HEK293 (cell line): Measurements from ENCODE around the gene SNRPD2.

Experiments
- CTCF ChIA-PET: fragments of 350-600 bp; formaldehyde crosslinking; extraction: SDS; loops from one replicate; lab custom pipeline; 2021; ENCODE audit warnings: antibody characterized with exemption; lab: Yijun Ruan, JAX
- POLR2A ChIA-PET: fragments of 300-600 bp; formaldehyde crosslinking; extraction: SDS; loops from one replicate; lab custom pipeline; 2020; ENCODE audit warnings: antibody characterized with exemption, inconsistent platforms; lab: Yijun Ruan, JAX
- H3K27ac ChIP-seq: fragments of 200-500 bp; sonication (Bioruptor generic); 2 replicates; pipeline ENCODE4 v1.5.1; 2014; ENCODE audit warnings: low read depth, low read length, control low read depth, inconsistent platforms; ENCODE audit errors: extremely low read depth
- H3K36me3 ChIP-seq, 2 experiments: fragments of 200-500 bp in 1 of 2; sonication (Bioruptor generic) in 1 of 2; 1 replicate in 1 of 2; 2 replicates in 1 of 2; pipeline ENCODE4 v1.5.1; 2014 to 2017; ENCODE audit warnings: inconsistent platforms in 2 of 2, low read length in 2 of 2; ENCODE audit not compliant: control insufficient read depth in 2 of 2, insufficient read depth in 1 of 2
- H3K4me1 ChIP-seq: fragments of 200-500 bp; sonication (Bioruptor generic); 2 replicates; pipeline ENCODE4 v1.5.1; 2014; ENCODE audit warnings: mild to moderate bottlenecking, low read length, inconsistent platforms; ENCODE audit not compliant: control insufficient read depth, insufficient read depth
- H3K4me3 ChIP-seq: 2 replicates; pipeline ENCODE4 v1.5.1; 2011; ENCODE audit warnings: low read depth, mild to moderate bottlenecking, control low read depth, low read length, moderate library complexity
- H3K9me3 ChIP-seq: fragments of 200-500 bp; sonication (Bioruptor generic); 2 replicates; pipeline ENCODE4 v1.5.1; 2014; ENCODE audit warnings: low read depth, low read length, inconsistent platforms; ENCODE audit not compliant: control insufficient read depth, insufficient read depth
- BCL6B ChIP-seq: fragments of 450-650 bp; formaldehyde crosslinking; IDR thresholded peaks from 2 replicates; pipeline ENCODE4 v1.5.1; 2017; ENCODE audit warnings: missing biosample characterization, missing genetic modification characterization
- GLIS1 ChIP-seq: fragments of 450-650 bp; formaldehyde crosslinking; IDR thresholded peaks from 2 replicates; pipeline ENCODE4 v1.5.1; 2016; ENCODE audit warnings: missing biosample characterization, missing genetic modification characterization
- HOXA7 ChIP-seq: sonication (generic); formaldehyde crosslinking; IDR thresholded peaks from 2 replicates; pipeline ENCODE4 v1.8.1; 2022; ENCODE audit warnings: missing genetic modification reagents, borderline replicate concordance
- HOXD13 ChIP-seq: sonication (generic); formaldehyde crosslinking; IDR thresholded peaks from 2 replicates; pipeline ENCODE4 v1.8.0; 2022; ENCODE audit warnings: missing genetic modification reagents, borderline replicate concordance
- KLF17 ChIP-seq: fragments of 450-650 bp; formaldehyde crosslinking; IDR thresholded peaks from 2 replicates; pipeline ENCODE4 v1.5.1; 2016; ENCODE audit warnings: missing biosample characterization, missing genetic modification characterization
- MYNN ChIP-seq: fragments of 450-650 bp; formaldehyde crosslinking; IDR thresholded peaks from 2 replicates; pipeline ENCODE4 v1.5.1; 2016; ENCODE audit warnings: missing biosample characterization, missing genetic modification characterization, borderline replicate concordance
- SCRT1 ChIP-seq: fragments of 450-650 bp; formaldehyde crosslinking; IDR thresholded peaks from 2 replicates; pipeline ENCODE4 v1.5.1; 2016; ENCODE audit warnings: missing biosample characterization, missing genetic modification characterization, borderline replicate concordance
- SETDB1 ChIP-seq: IDR thresholded peaks from one replicate; pipeline ENCODE4 v1.6.1; 2017; ENCODE audit warnings: mild to moderate bottlenecking, low read length, moderate library complexity, mixed read lengths; ENCODE audit not compliant: insufficient read length
- WT1 ChIP-seq: fragments of 450-650 bp; formaldehyde crosslinking; IDR thresholded peaks from 2 replicates; pipeline ENCODE4 v1.5.1; 2016; ENCODE audit warnings: missing biosample characterization, missing genetic modification characterization
- ZBTB20 ChIP-seq: fragments of 450-650 bp; formaldehyde crosslinking; IDR thresholded peaks from 2 replicates; pipeline ENCODE4 v1.5.1; 2016; ENCODE audit warnings: missing biosample characterization, missing genetic modification characterization
- ZBTB26 ChIP-seq: fragments of 450-650 bp; formaldehyde crosslinking; optimal IDR thresholded peaks from 2 replicates; pipeline ENCODE3; 2016; ENCODE audit warnings: missing biosample characterization, mild to moderate bottlenecking, missing genetic modification characterization
- ZEB2 ChIP-seq: fragments of 450-650 bp; formaldehyde crosslinking; IDR thresholded peaks from 2 replicates; pipeline ENCODE4 v1.5.1; 2016; ENCODE audit warnings: missing biosample characterization, missing genetic modification characterization
- ZNF132 ChIP-seq: fragments of 450-650 bp; formaldehyde crosslinking; IDR thresholded peaks from 2 replicates; pipeline ENCODE4 v1.5.1; 2017; ENCODE audit warnings: missing biosample characterization, missing genetic modification characterization, borderline replicate concordance
- ZNF16 ChIP-seq: fragments of 450-650 bp; formaldehyde crosslinking; IDR thresholded peaks from 2 replicates; pipeline ENCODE4 v1.5.1; 2016; ENCODE audit warnings: low read depth, missing biosample characterization, missing genetic modification characterization
- ZNF311 ChIP-seq: fragments of 450-650 bp; formaldehyde crosslinking; IDR thresholded peaks from 2 replicates; pipeline ENCODE4 v1.5.1; 2017; ENCODE audit warnings: missing biosample characterization, missing genetic modification characterization, borderline replicate concordance
- ZNF426 ChIP-seq: fragments of 450-650 bp; formaldehyde crosslinking; IDR thresholded peaks from 2 replicates; pipeline ENCODE4 v1.5.1; 2017; ENCODE audit warnings: missing biosample characterization, missing genetic modification characterization, mild to moderate bottlenecking, inconsistent platforms, moderate library complexity
- ZNF488 ChIP-seq: fragments of 450-650 bp; formaldehyde crosslinking; IDR thresholded peaks from 2 replicates; pipeline ENCODE4 v1.5.1; 2016; ENCODE audit warnings: missing biosample characterization, missing genetic modification characterization
- ZNF514 ChIP-seq: fragments of 450-650 bp; formaldehyde crosslinking; IDR thresholded peaks from 2 replicates; pipeline ENCODE4 v1.5.1; 2016; ENCODE audit warnings: missing biosample characterization, missing genetic modification characterization
- ZNF529 ChIP-seq: fragments of 450-650 bp; formaldehyde crosslinking; IDR thresholded peaks from 2 replicates; pipeline ENCODE4 v1.5.1; 2017; ENCODE audit warnings: missing genetic modification characterization, missing biosample characterization; ENCODE audit not compliant: insufficient replicate concordance
- ZNF560 ChIP-seq: fragments of 450-650 bp; formaldehyde crosslinking; IDR thresholded peaks from 2 replicates; pipeline ENCODE4 v1.5.1; 2017; ENCODE audit warnings: missing biosample characterization, missing genetic modification characterization, borderline replicate concordance
- ZNF626 ChIP-seq: fragments of 450-650 bp; sonication (Bioruptor Pico); formaldehyde crosslinking; IDR thresholded peaks from 2 replicates; pipeline ENCODE4 v1.5.1; 2018; ENCODE audit warnings: missing biosample characterization, missing genetic modification characterization, inconsistent platforms
- ZNF658 ChIP-seq: fragments of 450-650 bp; formaldehyde crosslinking; IDR thresholded peaks from 2 replicates; pipeline ENCODE4; 2016; ENCODE audit warnings: missing biosample characterization, missing genetic modification characterization
- ZNF664 ChIP-seq: fragments of 450-650 bp; formaldehyde crosslinking; IDR thresholded peaks from 2 replicates; pipeline ENCODE4 v1.5.1; 2016; ENCODE audit warnings: missing biosample characterization, missing genetic modification characterization
- ZSCAN23 ChIP-seq: fragments of 450-650 bp; formaldehyde crosslinking; IDR thresholded peaks from 2 replicates; pipeline ENCODE4 v1.5.1; 2016; ENCODE audit warnings: missing biosample characterization, missing genetic modification characterization
- ZSCAN30 ChIP-seq: fragments of 450-650 bp; IDR thresholded peaks from 2 replicates; pipeline ENCODE4 v1.5.1; 2018; ENCODE audit warnings: missing biosample characterization, mild to moderate bottlenecking, missing genetic modification characterization, moderate library complexity
- TF ChIP-seq, protein P1 (sequence below): fragments of 450-650 bp; formaldehyde crosslinking; IDR thresholded peaks from 2 replicates; pipeline ENCODE4 v1.5.1; 2016; ENCODE audit warnings: missing biosample characterization, missing genetic modification characterization
- TF ChIP-seq, protein P2 (sequence below): fragments of 450-650 bp; formaldehyde crosslinking; IDR thresholded peaks from 2 replicates; pipeline ENCODE4 v1.5.1; 2017; ENCODE audit warnings: missing biosample characterization, missing genetic modification characterization
- TF ChIP-seq, protein P3 (sequence below): fragments of 450-650 bp; formaldehyde crosslinking; IDR thresholded peaks from 2 replicates; pipeline ENCODE4; 2016; ENCODE audit warnings: missing biosample characterization, missing genetic modification characterization

The SNRPD2 gene

GRCh38 chr19:45692187-45693105 lies 693 bp upstream of the SNRPD2 start, which contains the start of gene QPCTL:
Gene QPCTL (plus strand): TSS chr19:45692666. CDS start chr19:45692704, 38 bp downstream.
- ChIA-PET CTCF (interaction anchor here (0.5 to 9.8 kb wide), 32 partner anchors 9 to 1457 kb away, joined by 3 to 121 read pairs (median 6); partner anchors contain the start of genes FBXO46 and SIX5), POLR2A (interaction anchor here (0.5 to 9.9 kb wide), 33 partner anchors 8 to 601 kb away, joined by 3 to 111 read pairs (median 5); partner anchors contain the start of genes CCDC61, DMPK, DMWD and FBXO46)
- peak within 1 kb of the TSS; percentile 93 for H3K27ac ChIP-seq
- peaks cover 36 to 52% of the 10 kb centered on the region in 2 experiments for H3K36me3 ChIP-seq
- H3K9me3 ChIP-seq: no peaks in the 10 kb centered on the region
- H3K4me1 ChIP-seq: no peaks in the 10 kb centered on the region; the same call in 1 of the 2 replicates
- peak within 1 kb of the TSS; percentile 82 for H3K4me3 ChIP-seq
- TF ChIP-seq ZNF132 (tag by site-specific recombination) (no peak), ZNF488 (no peak), ZNF626 (tag by site-specific recombination) (no peak), SETDB1 (no peak), HOXD13 (CRISPR knock-in tag) (no peak), ZNF514 (tag by site-specific recombination) (no peak), ZNF560 (no peak), ZEB2 (no peak), MYNN (no peak), GLIS1 (tag by site-specific recombination) (peak; percentile 45), ZSCAN23 (tag by site-specific recombination) (no peak), ZNF664 (no peak), ZNF16 (tag by site-specific recombination) (no peak), SCRT1 (tag by site-specific recombination) (0 out of 2 replicates have a peak, but pooled peaks have one; percentile 13), WT1 (no peak), HOXA7 (CRISPR knock-in tag) (no peak), ZSCAN30 (peak; percentile 82), ZNF426 (tag by site-specific recombination) (no peak), KLF17 (peak; percentile 49), ZBTB20 (peak; percentile 96), ZNF658 (tag by site-specific recombination) (no peak), ZBTB26 (tag by site-specific recombination) (peak; percentile 58), ZNF311 (tag by site-specific recombination) (no peak), BCL6B (no peak), ZNF529 (no peak)
- TF ChIP-seq, protein P1, sequence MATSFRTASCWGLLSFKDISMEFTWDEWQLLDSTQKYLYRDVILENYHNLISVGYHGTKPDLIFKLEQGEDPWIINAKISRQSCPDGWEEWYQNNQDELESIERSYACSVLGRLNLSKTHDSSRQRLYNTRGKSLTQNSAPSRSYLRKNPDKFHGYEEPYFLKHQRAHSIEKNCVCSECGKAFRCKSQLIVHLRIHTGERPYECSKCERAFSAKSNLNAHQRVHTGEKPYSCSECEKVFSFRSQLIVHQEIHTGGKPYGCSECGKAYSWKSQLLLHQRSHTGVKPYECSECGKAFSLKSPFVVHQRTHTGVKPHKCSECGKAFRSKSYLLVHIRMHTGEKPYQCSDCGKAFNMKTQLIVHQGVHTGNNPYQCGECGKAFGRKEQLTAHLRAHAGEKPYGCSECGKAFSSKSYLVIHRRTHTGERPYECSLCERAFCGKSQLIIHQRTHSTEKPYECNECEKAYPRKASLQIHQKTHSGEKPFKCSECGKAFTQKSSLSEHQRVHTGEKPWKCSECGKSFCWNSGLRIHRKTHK (tag by site-specific recombination): no peak
- TF ChIP-seq, protein P2, sequence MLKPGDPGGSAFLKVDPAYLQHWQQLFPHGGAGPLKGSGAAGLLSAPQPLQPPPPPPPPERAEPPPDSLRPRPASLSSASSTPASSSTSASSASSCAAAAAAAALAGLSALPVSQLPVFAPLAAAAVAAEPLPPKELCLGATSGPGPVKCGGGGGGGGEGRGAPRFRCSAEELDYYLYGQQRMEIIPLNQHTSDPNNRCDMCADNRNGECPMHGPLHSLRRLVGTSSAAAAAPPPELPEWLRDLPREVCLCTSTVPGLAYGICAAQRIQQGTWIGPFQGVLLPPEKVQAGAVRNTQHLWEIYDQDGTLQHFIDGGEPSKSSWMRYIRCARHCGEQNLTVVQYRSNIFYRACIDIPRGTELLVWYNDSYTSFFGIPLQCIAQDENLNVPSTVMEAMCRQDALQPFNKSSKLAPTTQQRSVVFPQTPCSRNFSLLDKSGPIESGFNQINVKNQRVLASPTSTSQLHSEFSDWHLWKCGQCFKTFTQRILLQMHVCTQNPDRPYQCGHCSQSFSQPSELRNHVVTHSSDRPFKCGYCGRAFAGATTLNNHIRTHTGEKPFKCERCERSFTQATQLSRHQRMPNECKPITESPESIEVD: no peak
- TF ChIP-seq, protein P3, sequence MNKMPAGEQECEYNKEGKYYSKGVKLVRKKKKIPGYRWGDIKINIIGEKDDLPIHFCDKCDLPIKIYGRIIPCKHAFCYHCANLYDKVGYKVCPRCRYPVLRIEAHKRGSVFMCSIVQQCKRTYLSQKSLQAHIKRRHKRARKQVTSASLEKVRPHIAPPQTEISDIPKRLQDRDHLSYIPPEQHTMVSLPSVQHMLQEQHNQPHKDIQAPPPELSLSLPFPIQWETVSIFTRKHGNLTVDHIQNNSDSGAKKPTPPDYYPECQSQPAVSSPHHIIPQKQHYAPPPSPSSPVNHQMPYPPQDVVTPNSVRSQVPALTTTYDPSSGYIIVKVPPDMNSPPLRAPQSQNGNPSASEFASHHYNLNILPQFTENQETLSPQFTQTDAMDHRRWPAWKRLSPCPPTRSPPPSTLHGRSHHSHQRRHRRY: no peak
